Measurements from ENCODE around the gene ULK3.

Gene ULK3

GRCh38 chr15:74786551-74787165, 56.3 kb downstream of the ULK3 start:
- no peak overlapping the region for H3K9ac ChIP-seq (ENCODE audit: low read length)
- no peaks in the 10 kb centered on the region for H3K36me3 ChIP-seq (ENCODE audit: insufficient read depth, low read length)
- H3K27ac ChIP-seq (ENCODE audit: low read depth, low read length) = no peak overlapping the region
- no peaks in the 10 kb centered on the region for H3K27me3 ChIP-seq (ENCODE audit: control insufficient read depth in 1 of 2, insufficient read depth in 2 of 2, low read length in 2 of 2)
- no peak overlapping the region for H3K4me3 ChIP-seq (ENCODE audit: low read depth in 1 of 2, low read length in 2 of 2)
- no peaks in the 10 kb centered on the region for H3K9me3 ChIP-seq (ENCODE audit: low read length)
- peaks cover 75% of the 10 kb centered on the region for H3K4me1 ChIP-seq (ENCODE audit: insufficient read depth, low read length)

All from muscle layer of colon (tissue), 2 donors.